Choroid plexus epithelial cell (primary cell): ENCODE results near the gene VPS29.
A peak's percentile ranks its signal among the peaks of the same experiment; 100 is the strongest.

ENCODE experiments used
- DNase-seq: peaks from one replicate; pipeline ENCODE4 v3.0.0-alpha.2; 2010; ENCODE audit warnings: low read depth
- H3K4me3 ChIP-seq: 2 replicates; pipeline ENCODE4 v1.5.1; 2011; ENCODE audit warnings: low read depth, mild to moderate bottlenecking, control low read depth, low read length, moderate library complexity
- TF ChIP-seq, protein P1 (sequence below): conservative IDR thresholded peaks from 2 replicates; pipeline ENCODE4 v1.5.1; 2011; ENCODE audit warnings: low read depth, mild to moderate bottlenecking, control low read depth, inconsistent platforms, low read length, moderate library complexity

Gene VPS29

DNA sequence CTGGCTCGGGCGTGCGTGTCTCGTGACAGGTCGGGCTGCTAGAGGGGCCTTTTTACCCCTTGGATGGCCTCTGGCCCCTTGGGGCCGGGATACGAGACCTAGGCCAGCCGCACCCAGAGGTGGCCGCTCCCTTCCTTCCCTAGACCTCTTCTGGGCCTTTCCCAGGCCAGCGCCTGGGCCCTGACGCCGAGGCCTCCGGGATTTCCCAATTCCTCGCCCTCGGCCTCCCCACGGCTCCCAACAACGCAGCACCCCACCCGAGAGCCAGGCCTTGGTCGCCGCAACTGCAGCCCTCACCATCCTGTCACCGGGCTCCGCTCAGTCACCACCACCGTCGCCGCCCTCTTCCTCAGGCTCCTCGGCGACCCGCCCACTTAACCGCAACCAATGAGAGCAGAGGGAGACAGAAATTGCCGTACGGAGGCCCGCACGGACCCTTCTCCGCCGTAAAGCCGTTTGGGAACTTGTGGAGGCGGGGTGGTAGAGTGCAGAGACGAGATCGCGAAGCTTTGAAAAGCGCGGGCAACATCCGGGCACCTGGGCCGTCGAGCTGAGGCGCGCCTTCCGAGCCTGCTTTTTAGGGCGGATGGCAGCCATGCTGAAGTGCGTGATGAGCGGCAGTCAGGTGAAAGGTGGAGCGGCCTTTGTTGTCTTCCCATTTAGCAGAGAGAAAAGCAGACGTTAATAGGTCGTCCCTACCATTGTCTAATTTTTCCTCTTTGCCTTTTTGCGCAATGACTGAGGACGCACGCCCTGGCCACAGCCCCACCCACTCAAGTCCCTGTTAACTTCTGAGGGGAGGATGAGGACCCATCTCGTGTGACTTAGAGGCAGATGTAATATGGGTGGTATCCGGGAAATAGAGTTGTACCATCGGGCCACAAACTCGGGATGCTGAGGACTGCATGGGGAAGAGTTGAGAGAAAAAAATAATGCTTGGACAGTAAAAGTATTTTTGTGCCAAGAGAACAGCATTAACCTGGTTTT lies at the start of gene VPS29, which contains the start of gene RAD9B:
Gene VPS29, minus strand, starts transcription at position 360 of the 987 bp plus-strand sequence. Its CDS starts 60 bp downstream, at position 300.
Gene RAD9B, plus strand, starts transcription at position 580 of the 987 bp plus-strand sequence. Its CDS starts 7 bp downstream, at position 587.
- peak; percentile 98 for DNase-seq
- TF ChIP-seq, protein P1, sequence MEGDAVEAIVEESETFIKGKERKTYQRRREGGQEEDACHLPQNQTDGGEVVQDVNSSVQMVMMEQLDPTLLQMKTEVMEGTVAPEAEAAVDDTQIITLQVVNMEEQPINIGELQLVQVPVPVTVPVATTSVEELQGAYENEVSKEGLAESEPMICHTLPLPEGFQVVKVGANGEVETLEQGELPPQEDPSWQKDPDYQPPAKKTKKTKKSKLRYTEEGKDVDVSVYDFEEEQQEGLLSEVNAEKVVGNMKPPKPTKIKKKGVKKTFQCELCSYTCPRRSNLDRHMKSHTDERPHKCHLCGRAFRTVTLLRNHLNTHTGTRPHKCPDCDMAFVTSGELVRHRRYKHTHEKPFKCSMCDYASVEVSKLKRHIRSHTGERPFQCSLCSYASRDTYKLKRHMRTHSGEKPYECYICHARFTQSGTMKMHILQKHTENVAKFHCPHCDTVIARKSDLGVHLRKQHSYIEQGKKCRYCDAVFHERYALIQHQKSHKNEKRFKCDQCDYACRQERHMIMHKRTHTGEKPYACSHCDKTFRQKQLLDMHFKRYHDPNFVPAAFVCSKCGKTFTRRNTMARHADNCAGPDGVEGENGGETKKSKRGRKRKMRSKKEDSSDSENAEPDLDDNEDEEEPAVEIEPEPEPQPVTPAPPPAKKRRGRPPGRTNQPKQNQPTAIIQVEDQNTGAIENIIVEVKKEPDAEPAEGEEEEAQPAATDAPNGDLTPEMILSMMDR, result no peak
- H3K4me3 ChIP-seq, result peak within 1 kb of the TSS; percentile 95

DNA sequence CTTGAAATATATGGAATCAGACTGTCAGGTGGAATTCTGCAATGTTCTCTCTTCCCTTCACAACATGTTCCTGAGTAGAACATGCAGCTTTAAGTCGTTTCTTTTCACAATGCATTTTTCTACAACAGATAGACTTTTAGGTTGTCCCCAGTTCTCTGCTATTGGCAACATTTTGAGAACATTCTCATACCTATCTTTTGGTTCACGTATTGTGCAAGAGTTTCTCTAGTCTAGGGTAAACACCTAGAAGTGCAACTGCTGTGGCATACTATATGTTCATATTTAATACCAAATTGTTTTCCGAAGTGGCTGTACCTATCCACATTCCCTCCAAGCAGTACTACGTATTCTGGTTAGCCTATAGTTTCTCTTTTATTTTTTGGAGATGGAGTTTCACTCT lies 49.1 kb upstream of the VPS29 start:
- no peak overlapping the region for H3K4me3 ChIP-seq
- no peak for DNase-seq
- TF ChIP-seq, protein P1, result no peak

DNA sequence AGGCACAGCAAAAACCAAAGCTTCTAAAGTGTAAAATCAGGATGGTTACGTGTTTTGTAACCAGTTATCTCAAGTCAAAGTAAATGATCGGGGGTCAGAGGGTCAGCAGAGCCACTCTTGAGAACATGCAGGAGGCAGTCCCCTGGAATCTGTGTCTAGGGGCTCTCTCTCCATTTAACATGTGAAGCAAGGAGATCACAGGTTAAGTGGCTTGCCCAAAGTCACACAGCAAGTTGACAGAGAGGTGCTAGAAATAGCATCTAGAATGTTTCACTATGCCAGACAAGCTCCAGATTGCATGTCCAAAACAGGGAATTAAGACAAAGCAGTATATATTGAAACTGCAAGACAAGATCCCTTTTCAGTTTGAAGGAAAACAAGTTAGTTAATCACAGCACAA lies 47.8 kb upstream of the VPS29 start:
- DNase-seq, result no peak
- TF ChIP-seq, protein P1, result no peak
- H3K4me3 ChIP-seq, result no peak overlapping the region

DNA sequence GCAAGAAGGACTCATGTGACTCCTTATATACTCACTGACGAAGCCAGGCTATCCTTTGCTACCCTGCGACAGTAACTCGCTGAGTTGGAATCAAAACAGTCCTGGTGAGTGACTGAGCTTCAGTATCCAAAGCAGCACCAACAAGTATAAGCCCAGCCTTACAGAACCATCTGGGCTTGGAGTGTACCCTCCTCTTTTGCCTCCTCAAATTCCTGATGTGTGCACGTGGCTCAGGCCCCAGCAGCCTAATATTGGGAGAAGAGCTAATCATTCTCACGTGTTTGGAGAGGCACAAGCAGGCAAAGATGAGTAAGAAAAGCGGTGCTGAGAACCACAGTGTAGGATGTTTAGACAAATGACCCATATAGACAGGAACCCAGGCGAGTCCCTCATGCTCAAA lies 46.8 kb upstream of the VPS29 start:
- no peak overlapping the region for H3K4me3 ChIP-seq
- DNase-seq, result peak; percentile 58
- TF ChIP-seq, protein P1, result no peak

DNA sequence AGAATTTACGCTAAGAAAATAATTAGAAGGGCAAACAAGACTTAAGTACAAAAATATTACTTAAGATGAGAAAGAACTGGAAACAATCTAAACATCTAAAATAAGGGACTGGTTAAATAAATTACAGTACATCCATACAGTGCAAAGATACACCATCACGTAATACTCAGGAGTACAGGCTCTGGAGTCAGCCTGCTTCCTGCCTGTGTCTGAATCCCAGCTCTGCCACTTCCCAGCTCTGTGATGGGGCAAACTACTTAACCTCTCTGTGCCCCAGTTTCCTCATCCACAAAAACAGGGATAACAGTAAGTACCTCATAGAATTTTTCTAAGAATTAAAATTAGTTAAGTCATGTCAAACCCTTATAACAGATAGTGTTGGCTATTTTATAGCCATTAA lies 45.2 kb upstream of the VPS29 start:
- no peak for DNase-seq
- TF ChIP-seq, protein P1, result no peak

DNA sequence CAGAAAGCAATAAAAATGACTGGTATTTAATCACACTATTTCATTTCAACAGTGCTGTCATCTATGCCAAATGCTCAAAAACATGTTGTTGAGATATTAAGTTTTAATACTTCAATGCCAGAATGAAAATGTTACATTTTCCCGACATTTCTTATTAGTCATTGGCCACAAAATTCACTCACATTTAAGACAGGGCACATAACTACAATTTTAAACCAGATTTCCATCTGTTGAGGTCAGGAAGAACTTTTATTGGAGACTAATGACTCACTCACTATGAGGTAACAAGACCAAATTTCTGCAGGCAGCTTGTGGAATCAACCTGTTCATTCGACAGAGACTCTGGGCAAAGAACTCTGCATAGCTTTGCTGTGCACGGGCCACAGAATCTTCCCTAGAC lies 44.4 kb upstream of the VPS29 start:
- TF ChIP-seq, protein P1, result no peak
- H3K4me3 ChIP-seq, result no peak overlapping the region
- peak; percentile 91 for DNase-seq

More for the DNA sequence above, 45.2 kb upstream of the VPS29 start:
- no peak overlapping the region for H3K4me3 ChIP-seq
